HCT116 (cell line): ENCODE measurements around the gene BCAS4. TPM values are rescaled to one million over a fixed set of nuclear protein-coding genes. Genes with fewer than 3 reads are reported as not detected.

ENCODE experiments used
- ATAC-seq: fragments of 200-7000 bp; cut with Tn5 transposase; 2 replicates; pipeline ENCODE4 v1.9.1; 2020; ENCODE audit warnings: mild to moderate bottlenecking, moderate library complexity
- BruUV-seq: library from RNA; stranded (reverse); fragments of 400-500 nt; replicated peaks from 2 replicates; lab custom pipeline; 2021; lab: Mats Ljungman, UMichigan
- CTCF ChIA-PET: fragments of 300-600 bp; sonication (Branson Sonifier 250); formaldehyde crosslinking; loops from one replicate; lab custom pipeline; 2021; ENCODE audit warnings: antibody characterized with exemption; lab: Charles Lee
- POLR2A ChIA-PET: fragments of 300-600, 350-600 bp; sonication (Branson Sonifier 250); formaldehyde crosslinking; loops from one replicate; lab custom pipeline; 2021; ENCODE audit warnings: antibody characterized with exemption; lab: Charles Lee
- RAD21 ChIA-PET, 2 experiments: fragments of 300-600 bp; sonication (Branson Sonifier 250); formaldehyde crosslinking; loops; one replicate each; lab custom pipeline; 2023; ENCODE audit warnings: low total read pairs in 2 of 2; ENCODE audit not compliant: uncharacterized antibody in 2 of 2, unreplicated experiment in 2 of 2, low non-redundant PET in 1 of 2; lab: Charles Lee
- DNase-seq: peaks from one replicate; pipeline ENCODE4 v3.0.0-alpha.2; 2010; ENCODE audit warnings: low read depth, low spot score
- H2AFZ ChIP-seq: fragments of 200-600 bp; shearing (Covaris generic), sonication (generic); 2 replicates; pipeline ENCODE4 v1.6.1; 2017; ENCODE audit warnings: low read depth, mixed run types, mixed read lengths, antibody characterized with exemption, low read length; ENCODE audit not compliant: poor library complexity, severe bottlenecking
- H3K27ac ChIP-seq: 2 replicates; pipeline ENCODE4 v1.5.1; 2012; ENCODE audit warnings: low read depth, low read length
- H3K27me3 ChIP-seq: fragments of 200-600 bp; sonication (generic); 2 replicates; pipeline ENCODE4 v1.6.1; 2016; ENCODE audit warnings: mixed run types, low read length, mixed read lengths; ENCODE audit not compliant: insufficient read depth
- H3K36me3 ChIP-seq, 2 experiments: fragments of 200-500 bp in 1 of 2; fragments of 200-600 bp in 1 of 2; sonication (Bioruptor generic) in 1 of 2; sonication (generic) in 1 of 2; 2 replicates each; pipeline versions ENCODE4 v1.5.1 to v1.6.1; 2014 to 2016; ENCODE audit warnings: low read length in 2 of 2, inconsistent platforms in 1 of 2, mixed read lengths in 1 of 2, mixed run types in 1 of 2; ENCODE audit not compliant: insufficient read depth in 2 of 2, control insufficient read depth in 1 of 2
- H3K4me1 ChIP-seq, 2 experiments: fragments of 200-600 bp in 1 of 2; sonication (generic) in 1 of 2; 2 replicates each; pipeline versions ENCODE4 v1.5.1 to v1.6.1; 2012 to 2017; ENCODE audit warnings: low read length in 2 of 2, inconsistent platforms in 1 of 2, mild to moderate bottlenecking in 1 of 2, mixed read lengths in 1 of 2, mixed run types in 1 of 2, moderate library complexity in 1 of 2; ENCODE audit not compliant: insufficient read depth in 2 of 2, control insufficient read depth in 1 of 2
- H3K4me2 ChIP-seq: fragments of 200-600 bp; sonication (generic); 2 replicates; pipeline ENCODE4 v1.6.1; 2017; ENCODE audit warnings: mixed run types, low read length, mixed read lengths
- H3K4me3 ChIP-seq, 2 experiments: fragments of 200-600 bp in 1 of 2; sonication (generic) in 1 of 2; replicated peaks in 1 of 2; 2 replicates each; pipeline ENCODE4 v1.5.1; 2011 to 2016; ENCODE audit warnings: low read length in 2 of 2, control low read depth in 1 of 2, low read depth in 1 of 2, mild to moderate bottlenecking in 1 of 2, mixed read lengths in 1 of 2, mixed run types in 1 of 2
- H3K79me2 ChIP-seq: fragments of 200-600 bp; sonication (generic); 2 replicates; pipeline ENCODE4 v1.6.1; 2017; ENCODE audit warnings: mild to moderate bottlenecking, mixed run types, low read length, moderate library complexity, mixed read lengths; ENCODE audit not compliant: insufficient read depth
- H3K9ac ChIP-seq: fragments of 200-600 bp; sonication (generic); 2 replicates; pipeline ENCODE4 v1.6.1; 2016; ENCODE audit warnings: low read length, mixed read lengths
- H3K9me2 ChIP-seq: fragments of 200-600 bp; sonication (generic), shearing (Covaris generic); 2 replicates; pipeline ENCODE4 v1.6.1; 2017; ENCODE audit warnings: mixed run types, mild to moderate bottlenecking, moderate library complexity; ENCODE audit not compliant: insufficient read depth
- H3K9me3 ChIP-seq, 2 experiments: fragments of 200-500 bp in 1 of 2; fragments of 200-600 bp in 1 of 2; sonication (Bioruptor generic) in 1 of 2; sonication (generic) in 1 of 2; 2 replicates each; pipeline ENCODE4 v1.6.1; 2014 to 2017; ENCODE audit warnings: low read length in 2 of 2, mixed read lengths in 2 of 2, inconsistent platforms in 1 of 2, low read depth in 1 of 2, mild to moderate bottlenecking in 1 of 2, mixed run types in 1 of 2, moderate library complexity in 1 of 2; ENCODE audit not compliant: control insufficient read depth in 1 of 2, insufficient read depth in 1 of 2
- H4K20me1 ChIP-seq: fragments of 200-600 bp; sonication (generic), shearing (Covaris generic); 2 replicates; pipeline ENCODE4 v1.6.1; 2017; ENCODE audit warnings: mixed run types, mild to moderate bottlenecking, moderate library complexity; ENCODE audit not compliant: insufficient read depth
- CTCF ChIP-seq, 3 experiments: fragments of 200-600 bp in 1 of 3; sonication (generic) in 1 of 3; IDR thresholded peaks in 2 of 3; conservative IDR thresholded peaks in 1 of 3; 2 replicates each; pipeline ENCODE4 v1.5.1; 2012 to 2017; ENCODE audit warnings: low read depth in 2 of 3, low read length in 2 of 3, antibody characterized with exemption in 1 of 3, borderline replicate concordance in 1 of 3, control low read depth in 1 of 3, mild to moderate bottlenecking in 1 of 3, mixed read lengths in 1 of 3, mixed run types in 1 of 3, moderate library complexity in 1 of 3; ENCODE audit not compliant: insufficient read depth in 1 of 3
- ELF1 ChIP-seq: IDR thresholded peaks from 2 replicates; pipeline ENCODE4 v1.6.1; 2012; ENCODE audit warnings: low read depth, borderline replicate concordance
- JUND ChIP-seq: IDR thresholded peaks from 2 replicates; pipeline ENCODE4 v1.6.1; 2012
- MAX ChIP-seq: IDR thresholded peaks from 2 replicates; pipeline ENCODE4 v1.6.1; 2012
- RAD21 ChIP-seq: IDR thresholded peaks from 2 replicates; pipeline ENCODE4 v1.6.1; 2012; ENCODE audit warnings: low read depth, mild to moderate bottlenecking
- REST ChIP-seq: IDR thresholded peaks from 2 replicates; pipeline ENCODE4 v1.6.1; 2012; ENCODE audit warnings: low read depth
- SIN3A ChIP-seq: IDR thresholded peaks from 2 replicates; pipeline ENCODE4 v1.6.1; 2012; ENCODE audit warnings: low read depth
- SRF ChIP-seq: IDR thresholded peaks from 2 replicates; pipeline ENCODE4 v1.6.1; 2012; ENCODE audit warnings: low read depth
- TCF7L2 ChIP-seq: IDR thresholded peaks from 2 replicates; pipeline ENCODE4 v1.7.0; 2011; ENCODE audit warnings: borderline replicate concordance, inconsistent platforms; ENCODE audit not compliant: insufficient read depth, insufficient read length; ENCODE audit errors: extremely low read depth
- ZBTB33 ChIP-seq: IDR thresholded peaks from 2 replicates; pipeline ENCODE4 v1.6.1; 2011; ENCODE audit warnings: mild to moderate bottlenecking, low read length, moderate library complexity; ENCODE audit not compliant: insufficient replicate concordance; ENCODE audit errors: extremely low read depth
- intact Hi-C: fragments of 100-400 bp; cut with micrococcal nuclease; formaldehyde crosslinking; loops from 2 replicates; pipeline ENCODE4 v1.10.0; 2022
- total RNA-seq: library from RNA; stranded (reverse); gene quantifications from one replicate; pipeline ENCODE4 v1.2.1, GENCODE V29; 2021; ENCODE audit not compliant: unreplicated experiment

The BCAS4 gene
- total RNA-seq, 1 experiment from 2014 or later: 18.9 TPM

- ChIA-PET RAD21 (no interaction called here), POLR2A (interaction anchor here (1.1 kb wide), 1 partner anchor 110 kb away, joined by 3 read pairs; the partner anchor contains the start of gene ADNP)
- TF ChIP-seq JUND: no peak
- TF ChIP-seq SIN3A: no peak
- TF ChIP-seq SRF: no peak
- no peak for TF ChIP-seq TCF7L2
Observed at GRCh38 chr20:50821257-50821921, 26.5 kb downstream of the BCAS4 start.

GRCh38 chr20:50821994-50822393 lies 27.1 kb downstream of the BCAS4 start:
- Histone ChIP-seq H3K9me3 (no peaks in the 10 kb centered on the region), H3K27ac (no peak overlapping the region), H3K9ac (no peak overlapping the region), H3K4me3 (no peak overlapping the region), H2AFZ (no peak overlapping the region), H3K4me2 (no peak overlapping the region), H4K20me1 (no peaks in the 10 kb centered on the region), H3K4me1 (peaks cover 11 to 17% of the 10 kb centered on the region in 2 experiments; a peak in 3 of 4 replicates), H3K79me2 (no peaks in the 10 kb centered on the region), H3K9me2 (no peaks in the 10 kb centered on the region), H3K36me3 (no peaks in the 10 kb centered on the region), H3K27me3 (no peaks in the 10 kb centered on the region)
- BruUV-seq: no TSS peak
- RAD21 ChIA-PET: no interaction called here
- intact Hi-C loops: no loop called here
- CTCF ChIA-PET: interaction anchor here (0.8 to 1.4 kb wide), 2 partner anchors 28 to 34 kb away, joined by 3 read pairs; partner anchors contain the start of gene BCAS4
- ATAC-seq (no peak), DNase-seq (no peak)
- POLR2A ChIA-PET: interaction anchor here (1.1 kb wide), 1 partner anchor 110 kb away, joined by 3 read pairs; the partner anchor contains the start of gene ADNP
- TF ChIP-seq ELF1 (no peak), JUND (no peak), RAD21 (no peak), ZBTB33 (no peak), REST (no peak), CTCF (IDR thresholded peaks at IDR 0.05 in 2 of 3, conservative IDR thresholded peaks at IDR 0.05 in 1 of 3; ENCODE audit: borderline replicate concordance in 1 of 3, insufficient read depth in 1 of 3, low read depth in 2 of 3, low read length in 2 of 3) (no peak), MAX (no peak)

More at GRCh38 chr20:50821257-50821921, 26.5 kb downstream of the BCAS4 start:
- Histone ChIP-seq H3K9ac (no peak overlapping the region), H3K27me3 (no peaks in the 10 kb centered on the region), H3K9me2 (no peaks in the 10 kb centered on the region), H3K27ac (no peak overlapping the region), H3K9me3 (no peaks in the 10 kb centered on the region), H2AFZ (no peak overlapping the region), H3K79me2 (no peaks in the 10 kb centered on the region), H3K4me2 (no peak overlapping the region), H4K20me1 (no peaks in the 10 kb centered on the region), H3K4me3 (no peak overlapping the region), H3K4me1 (peaks cover 11 to 17% of the 10 kb centered on the region in 2 experiments; a peak in 3 of 4 replicates), H3K36me3 (no peaks in the 10 kb centered on the region)
- BruUV-seq: no TSS peak
- ATAC-seq (no peak), DNase-seq (no peak)
- intact Hi-C loops: no loop called here
- CTCF ChIA-PET: interaction anchor here (0.8 to 1.4 kb wide), 2 partner anchors 27 to 33 kb away, joined by 3 read pairs; partner anchors contain the start of gene BCAS4
